Thoracic aorta (tissue), 2 donors: ENCODE data around the gene ENAH. TPM values are rescaled to one million over a fixed set of nuclear protein-coding genes. Genes with fewer than 3 reads are reported as not detected.

Experiments used
- ATAC-seq: fragments of 150-250 bp; one replicate; pipeline ENCODE4 v1.8.0; 2017; ENCODE audit warnings: low read depth; ENCODE audit not compliant: insufficient number of reproducible peaks, low FRiP score
- DNase-seq: peaks from one replicate; pipeline ENCODE4 v3.0.0-alpha.2; 2020; ENCODE audit warnings: low spot score
- H3K27ac ChIP-seq, 2 donors: fragments of 200-600 bp; sonication (generic); 1 replicate in 1 of 2; 2 replicates in 1 of 2; pipeline ENCODE4 v1.5.1; 2016; ENCODE audit warnings: mild to moderate bottlenecking in 2 of 2, moderate library complexity in 2 of 2
- H3K27me3 ChIP-seq: fragments of 200-600 bp; sonication (generic); replicated peaks from 2 replicates; pipeline ENCODE4 v1.6.0; 2016; ENCODE audit warnings: mild to moderate bottlenecking; ENCODE audit not compliant: insufficient read depth
- H3K36me3 ChIP-seq: fragments of 200-600 bp; sonication (generic); one replicate; pipeline ENCODE4 v1.5.1; 2016
- H3K4me1 ChIP-seq, 2 donors: fragments of 200-600 bp; sonication (generic); 1 replicate in 1 of 2; 2 replicates in 1 of 2; pipeline versions ENCODE4 v1.5.1 to v1.6.0; 2016; ENCODE audit warnings: low read depth in 2 of 2, mild to moderate bottlenecking in 1 of 2; ENCODE audit not compliant: control insufficient read depth in 1 of 2
- H3K4me3 ChIP-seq: fragments of 200-600 bp; sonication (generic); 2 replicates; pipeline ENCODE4 v1.5.1; 2016; ENCODE audit warnings: mild to moderate bottlenecking
- H3K9me3 ChIP-seq: fragments of 200-600 bp; sonication (generic); 2 replicates; pipeline ENCODE4 v1.5.1; 2016
- total RNA-seq, 2 donors: library from RNA; depleted of rRNA; stranded (reverse); fragments of >200 nt; gene quantifications; one replicate each; pipeline versions ENCODE4 v1.1.0 to v1.2.3, GENCODE V29; 2016
- TF ChIP-seq, protein P1 (sequence below): fragments of 200-600 bp; sonication (generic); IDR thresholded peaks from one replicate; pipeline ENCODE4 v1.5.1; 2019; ENCODE audit warnings: antibody characterized with exemption

The ENAH gene
- total RNA-seq, 2 donors from 2014 or later, result 111 to 119 TPM

GRCh38 chr1:225447650-225448089, 205.3 kb downstream of the ENAH start:
- TF ChIP-seq, protein P1, sequence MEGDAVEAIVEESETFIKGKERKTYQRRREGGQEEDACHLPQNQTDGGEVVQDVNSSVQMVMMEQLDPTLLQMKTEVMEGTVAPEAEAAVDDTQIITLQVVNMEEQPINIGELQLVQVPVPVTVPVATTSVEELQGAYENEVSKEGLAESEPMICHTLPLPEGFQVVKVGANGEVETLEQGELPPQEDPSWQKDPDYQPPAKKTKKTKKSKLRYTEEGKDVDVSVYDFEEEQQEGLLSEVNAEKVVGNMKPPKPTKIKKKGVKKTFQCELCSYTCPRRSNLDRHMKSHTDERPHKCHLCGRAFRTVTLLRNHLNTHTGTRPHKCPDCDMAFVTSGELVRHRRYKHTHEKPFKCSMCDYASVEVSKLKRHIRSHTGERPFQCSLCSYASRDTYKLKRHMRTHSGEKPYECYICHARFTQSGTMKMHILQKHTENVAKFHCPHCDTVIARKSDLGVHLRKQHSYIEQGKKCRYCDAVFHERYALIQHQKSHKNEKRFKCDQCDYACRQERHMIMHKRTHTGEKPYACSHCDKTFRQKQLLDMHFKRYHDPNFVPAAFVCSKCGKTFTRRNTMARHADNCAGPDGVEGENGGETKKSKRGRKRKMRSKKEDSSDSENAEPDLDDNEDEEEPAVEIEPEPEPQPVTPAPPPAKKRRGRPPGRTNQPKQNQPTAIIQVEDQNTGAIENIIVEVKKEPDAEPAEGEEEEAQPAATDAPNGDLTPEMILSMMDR, result no peak
- DNase-seq (no peak), ATAC-seq (no peak)
- H3K9me3 ChIP-seq, result no peaks in the 10 kb centered on the region
- H3K36me3 ChIP-seq, result no peaks in the 10 kb centered on the region
- H3K4me3 ChIP-seq, result peak overlapping the region; percentile 36
- H3K4me1 ChIP-seq, result peaks cover 14 to 44% of the 10 kb centered on the region in 2 donors
- no peaks in the 10 kb centered on the region for H3K27me3 ChIP-seq
- H3K27ac ChIP-seq, result peak overlapping the region; percentile 47 to 54

- Histone ChIP-seq H3K27ac (peak overlapping the region; percentile 47 to 54), H3K27me3 (no peaks in the 10 kb centered on the region), H3K4me1 (peaks cover 14 to 44% of the 10 kb centered on the region in 2 donors), H3K9me3 (no peaks in the 10 kb centered on the region), H3K4me3 (no peak overlapping the region), H3K36me3 (no peaks in the 10 kb centered on the region)
- TF ChIP-seq, protein P1, result no peak
- ATAC-seq (no peak), DNase-seq (no peak)
Measured at GRCh38 chr1:225446981-225447615, 205.8 kb downstream of the ENAH start.

DNA sequence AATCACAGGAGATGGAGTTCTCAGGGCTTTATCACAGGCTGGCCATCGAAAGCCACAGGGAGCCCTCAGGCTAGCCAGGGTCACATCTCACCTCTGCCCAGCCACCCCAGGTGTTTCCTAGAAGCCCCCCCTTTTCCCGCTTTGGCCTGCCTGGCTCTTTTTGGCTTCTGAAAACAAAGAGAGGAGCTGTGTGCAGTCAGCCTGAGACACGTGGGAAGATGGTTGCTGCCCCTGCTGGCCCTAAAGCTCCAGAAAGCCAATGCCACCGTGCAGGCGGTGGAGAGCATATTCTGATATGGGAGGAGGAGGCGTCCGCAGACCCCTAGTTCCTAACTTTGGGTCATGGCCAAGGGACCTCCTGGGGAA, 206.3 kb downstream of the ENAH start:
- TF ChIP-seq, protein P1, result no peak
- no peaks in the 10 kb centered on the region for H3K36me3 ChIP-seq
- H3K4me3 ChIP-seq, result no peak overlapping the region
- H3K27me3 ChIP-seq, result no peaks in the 10 kb centered on the region
- no peak for DNase-seq
- H3K4me1 ChIP-seq, result peaks cover 14 to 44% of the 10 kb centered on the region in 2 donors
- peak overlapping the region in 1 of 2 donors; percentile 54 for H3K27ac ChIP-seq
- no peaks in the 10 kb centered on the region for H3K9me3 ChIP-seq
- no peak for ATAC-seq

DNA sequence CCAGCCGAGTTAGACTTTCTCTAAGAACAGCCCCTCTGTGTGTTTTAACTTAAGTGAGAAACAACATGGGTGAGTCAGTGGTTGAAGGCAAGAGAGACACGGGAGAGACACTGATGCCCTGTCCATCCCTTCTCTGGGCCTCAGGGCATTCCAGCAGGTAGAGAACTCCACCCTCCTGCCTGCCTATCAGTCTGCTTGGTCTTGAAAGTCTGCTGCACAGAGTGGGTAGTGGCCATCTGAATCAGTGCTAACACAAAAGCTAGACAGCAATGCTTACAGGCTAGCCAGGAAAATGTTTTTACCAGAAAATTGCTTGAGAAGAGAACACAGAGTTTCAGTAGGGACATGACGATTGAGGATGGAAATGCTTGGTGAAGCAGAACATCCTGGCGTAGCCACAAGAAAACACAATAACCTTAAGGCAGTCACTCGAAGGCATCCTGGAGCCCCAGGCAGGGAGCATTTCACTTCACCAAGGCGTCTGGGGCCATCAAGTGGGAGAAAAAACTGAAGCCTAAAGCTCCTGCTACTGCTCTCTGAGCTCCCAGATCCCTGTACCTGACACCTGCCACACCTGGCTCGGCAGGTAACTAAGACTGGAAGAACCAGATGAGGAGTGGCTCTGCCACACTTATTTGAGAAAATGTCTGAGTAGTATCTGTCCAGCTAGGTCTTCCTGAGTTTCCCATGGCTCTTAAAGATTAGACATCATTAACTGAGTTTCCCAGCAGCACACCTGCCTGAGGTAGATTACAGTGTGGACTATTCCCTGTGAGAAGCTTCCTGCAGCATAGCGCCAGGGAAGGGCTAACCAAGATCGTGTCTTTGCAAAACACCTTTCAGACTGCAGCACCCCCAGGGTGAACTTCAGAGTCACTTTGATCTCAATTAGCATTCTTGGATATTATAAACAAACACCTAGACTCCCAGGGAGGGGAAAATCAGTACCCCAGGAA, 207.0 kb downstream of the ENAH start:
- no peaks in the 10 kb centered on the region for H3K9me3 ChIP-seq
- H3K4me1 ChIP-seq, result peaks cover 14 to 44% of the 10 kb centered on the region in 2 donors
- no peaks in the 10 kb centered on the region for H3K36me3 ChIP-seq
- ATAC-seq, result no peak
- H3K4me3 ChIP-seq, result no peak overlapping the region
- no peaks in the 10 kb centered on the region for H3K27me3 ChIP-seq
- DNase-seq, result no peak
- no peak overlapping the region for H3K27ac ChIP-seq
- TF ChIP-seq, protein P1, result no peak

GRCh38 chr1:225442123-225442505, 210.8 kb downstream of the ENAH start:
- no peaks in the 10 kb centered on the region for H3K27me3 ChIP-seq
- no peaks in the 10 kb centered on the region for H3K36me3 ChIP-seq
- DNase-seq, result no peak
- peaks cover 7 to 27% of the 10 kb centered on the region in 2 donors for H3K4me1 ChIP-seq
- H3K9me3 ChIP-seq, result no peaks in the 10 kb centered on the region
- TF ChIP-seq, protein P1, result no peak
- no peak overlapping the region for H3K4me3 ChIP-seq
- no peak overlapping the region for H3K27ac ChIP-seq
- no peak for ATAC-seq
